Kidney epithelial cell (primary cell): Measurements from ENCODE around the gene IL26. TPM values are rescaled to one million over a fixed set of nuclear protein-coding genes. Genes with fewer than 3 reads are reported as not detected.

Source experiments
- DNase-seq: peaks from one replicate; pipeline ENCODE4 v3.0.0-alpha.2; 2010; ENCODE audit warnings: low read depth
- H3K27me3 ChIP-seq: 2 replicates; pipeline ENCODE4 v1.6.0; 2011; ENCODE audit warnings: low read length; ENCODE audit not compliant: control insufficient read depth, insufficient read depth
- H3K36me3 ChIP-seq: 2 replicates; pipeline ENCODE4 v1.5.1; 2011; ENCODE audit warnings: low read length; ENCODE audit not compliant: control insufficient read depth, insufficient read depth
- H3K4me3 ChIP-seq: 2 replicates; pipeline ENCODE4 v1.5.1; 2011; ENCODE audit warnings: low read depth, mild to moderate bottlenecking, control low read depth, low read length
- CTCF ChIP-seq: IDR thresholded peaks from 2 replicates; pipeline ENCODE4 v1.5.1; 2011; ENCODE audit warnings: mild to moderate bottlenecking, moderate library complexity, low read length, control low read depth, inconsistent platforms; ENCODE audit not compliant: insufficient read depth, poor library complexity, severe bottlenecking
- total RNA-seq: library from RNA; depleted of rRNA; stranded (reverse); fragments of >200 nt; gene quantifications from 2 replicates; pipeline ENCODE4 v1.2.3, GENCODE V29; 2015

Gene IL26
- total RNA-seq, 1 donor from 2014 or later = not detected

GRCh38 chr12:68227356-68227755, 1.7 kb upstream of the IL26 start:
- TF ChIP-seq CTCF = no peak
- H3K4me3 ChIP-seq = no peak overlapping the region
- H3K27me3 ChIP-seq = no peaks in the 10 kb centered on the region
- no peak for DNase-seq
- no peaks in the 10 kb centered on the region for H3K36me3 ChIP-seq

GRCh38 chr12:68224613-68225285, 861 bp downstream of the IL26 start:
- Histone ChIP-seq H3K4me3 (no peak overlapping the region), H3K27me3 (no peaks in the 10 kb centered on the region), H3K36me3 (no peaks in the 10 kb centered on the region)
- TF ChIP-seq CTCF = no peak
- no peak for DNase-seq

GRCh38 chr12:68223067-68223747, 2.4 kb downstream of the IL26 start:
- TF ChIP-seq CTCF = peak; percentile 88
- no peaks in the 10 kb centered on the region for H3K36me3 ChIP-seq
- no peaks in the 10 kb centered on the region for H3K27me3 ChIP-seq
- peak; percentile 52 for DNase-seq
- H3K4me3 ChIP-seq = no peak overlapping the region

- Histone ChIP-seq H3K36me3 (no peaks in the 10 kb centered on the region), H3K4me3 (no peak overlapping the region), H3K27me3 (no peaks in the 10 kb centered on the region)
- no peak for TF ChIP-seq CTCF
- DNase-seq = no peak
Observed at GRCh38 chr12:68222326-68222725, 3.3 kb downstream of the IL26 start.

- Histone ChIP-seq H3K4me3 (no peak overlapping the region), H3K27me3 (no peaks in the 10 kb centered on the region), H3K36me3 (no peaks in the 10 kb centered on the region)
- no peak for DNase-seq
- no peak for TF ChIP-seq CTCF
Observed at GRCh38 chr12:68221497-68221896, 4.1 kb downstream of the IL26 start.
